Measurements from ENCODE around the gene UBE2M.
"Not testable (repeated sequence)": the region's sequence is repeated elsewhere in the genome, so short reads cannot be mapped to it uniquely, and the experiment has no call there.

Gene UBE2M

DNA sequence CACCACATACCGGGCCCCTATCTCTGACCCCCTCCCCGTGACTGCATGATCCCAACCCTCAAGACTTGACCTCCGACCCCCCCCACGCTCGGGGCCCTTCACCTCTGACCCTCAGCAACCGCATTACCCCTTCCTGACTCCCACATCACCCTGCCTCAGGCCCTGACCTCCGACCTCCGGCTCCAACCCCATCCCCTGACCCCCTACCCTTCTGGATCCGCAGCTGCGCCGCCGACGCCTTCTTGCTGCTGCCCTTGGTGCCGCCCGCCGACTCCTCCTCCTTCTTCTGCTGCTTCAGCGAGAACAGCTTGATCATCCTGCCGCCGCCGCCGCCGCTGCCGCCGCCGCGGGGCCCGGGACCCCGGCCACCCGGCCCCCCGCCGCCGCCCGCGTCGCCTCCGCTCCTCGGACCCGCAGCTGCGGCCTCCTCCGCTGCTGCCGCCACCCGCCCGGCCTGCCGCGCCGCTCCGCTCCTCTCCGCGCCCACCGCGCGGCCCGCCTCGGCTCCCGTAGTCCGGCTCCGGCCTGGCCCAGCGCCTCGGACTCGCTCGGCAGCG, at the start of gene UBE2M:
TSS of gene UBE2M (minus strand) at position 546 of the 557 bp plus-strand sequence. CDS start at position 316, 230 bp downstream.
- peak; percentile 63 for DNase-seq

DNA sequence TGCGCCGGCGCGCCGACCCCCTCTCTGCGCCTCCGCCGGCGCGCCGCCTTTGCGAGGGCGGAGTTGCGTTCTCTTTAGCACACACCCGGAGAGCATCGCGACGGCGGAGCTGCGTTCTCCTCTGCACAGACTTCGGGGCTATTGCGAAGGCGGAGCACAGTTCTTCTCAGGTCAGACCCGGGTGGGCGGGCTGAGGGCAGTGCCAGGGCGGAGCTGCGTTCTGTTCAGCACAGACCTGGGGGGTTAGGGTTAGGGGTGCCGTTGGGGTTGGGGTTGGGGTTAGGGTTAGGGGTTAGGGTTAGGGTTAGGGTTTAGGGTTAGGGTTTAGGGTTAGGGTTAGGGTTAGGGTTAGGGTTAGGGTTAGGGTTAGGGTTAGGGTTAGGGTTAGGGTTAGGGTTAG, 48.8 kb upstream of the UBE2M start:
- not testable (repeated sequence) for DNase-seq

DNA sequence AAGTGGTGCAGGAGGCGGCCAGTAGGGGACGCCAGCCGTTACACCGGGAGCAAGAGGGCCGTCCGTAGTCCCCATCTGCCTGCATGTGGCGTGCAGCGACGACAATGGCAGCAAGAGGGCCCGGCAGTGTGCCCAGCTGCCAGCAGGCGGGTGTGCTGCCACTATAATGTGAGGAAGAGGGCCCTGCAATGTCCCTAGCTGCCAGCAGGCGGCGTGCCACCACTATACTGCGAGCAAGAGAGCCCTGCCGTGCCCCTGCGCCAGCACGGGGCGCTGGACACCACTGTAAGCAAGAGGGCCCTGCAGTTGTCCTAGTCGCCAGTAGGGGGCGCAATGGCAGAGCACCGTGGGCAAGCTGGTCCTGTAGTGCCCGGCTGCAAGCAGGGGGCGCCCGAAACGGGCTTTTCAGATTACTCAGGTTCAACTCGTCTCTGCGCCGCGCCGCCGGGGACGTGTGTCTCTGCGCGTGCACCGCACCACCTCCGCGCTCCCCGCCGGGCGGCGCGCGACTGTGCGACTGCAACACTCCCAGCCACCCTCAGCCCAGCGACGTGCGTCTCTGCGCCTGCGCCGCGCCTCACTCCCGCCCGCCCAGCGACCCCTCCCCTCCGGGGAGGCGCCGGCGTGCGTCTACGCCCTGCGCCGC, 48.0 kb upstream of the UBE2M start:
- DNase-seq: not testable (repeated sequence)

DNA sequence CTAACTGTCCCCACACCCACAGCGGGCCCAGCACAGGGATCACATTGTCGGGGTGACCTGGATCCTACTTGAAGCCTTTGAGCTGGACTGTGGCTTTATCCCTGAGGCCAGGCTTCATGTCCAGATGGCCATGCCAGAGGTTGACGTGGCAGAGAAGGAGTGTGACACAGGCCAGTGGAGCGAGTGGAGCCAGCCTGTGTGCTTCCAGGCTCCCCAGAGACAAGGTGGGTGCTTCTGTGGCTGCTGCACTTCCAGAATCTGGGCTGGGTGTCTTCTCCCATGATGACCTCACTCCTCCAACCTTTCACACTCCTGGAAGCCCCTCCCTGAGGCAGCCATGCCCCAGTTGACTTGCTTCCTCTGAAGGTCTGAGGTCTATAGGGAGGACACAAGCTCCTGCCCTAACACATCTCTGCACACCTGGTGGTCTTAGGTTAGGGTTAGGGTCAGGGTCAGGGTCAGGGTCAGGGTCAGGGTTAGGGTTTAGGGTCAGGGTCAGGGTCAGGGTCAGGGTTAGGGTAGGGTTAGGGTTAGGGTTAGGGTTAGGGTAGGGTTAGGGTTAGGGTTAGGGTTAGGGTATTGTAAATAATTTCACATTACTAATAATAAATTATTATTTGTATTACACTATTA, 27.8 kb upstream of the UBE2M start:
- no peak for DNase-seq

DNA sequence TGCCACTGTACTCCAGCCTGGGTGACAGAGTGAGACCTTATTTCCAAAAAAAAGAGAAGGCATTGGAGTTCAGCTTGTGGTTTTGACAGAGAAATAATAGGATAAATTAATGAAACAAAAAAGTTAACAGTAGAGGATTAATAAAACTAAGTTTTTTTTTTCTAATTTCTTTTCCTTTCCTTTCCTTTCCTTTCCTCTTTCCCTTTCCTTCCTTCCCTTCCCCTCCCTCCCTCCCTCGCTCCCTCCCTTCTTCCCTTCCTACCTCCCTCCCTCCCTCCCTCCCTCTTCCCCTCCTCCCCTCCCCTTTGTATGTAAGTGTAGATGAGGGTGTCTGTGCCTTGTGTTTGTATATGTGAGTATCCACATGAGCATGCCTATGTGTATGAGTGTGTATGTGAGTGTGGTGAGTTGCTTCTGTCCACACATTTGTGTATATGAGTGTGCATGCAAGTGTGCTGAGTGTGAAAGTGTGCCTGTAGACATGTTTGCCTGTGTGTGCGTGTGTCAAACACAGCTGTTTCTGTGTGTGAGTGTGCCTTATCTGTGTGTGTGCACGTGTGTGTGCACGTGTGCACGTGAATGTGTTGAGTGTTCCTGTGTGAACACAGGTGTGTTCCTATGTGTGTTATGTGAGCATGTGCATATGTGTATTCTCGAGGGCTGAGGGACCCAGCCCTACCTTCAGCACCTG, 27.2 kb upstream of the UBE2M start:
- DNase-seq: no peak

DNA sequence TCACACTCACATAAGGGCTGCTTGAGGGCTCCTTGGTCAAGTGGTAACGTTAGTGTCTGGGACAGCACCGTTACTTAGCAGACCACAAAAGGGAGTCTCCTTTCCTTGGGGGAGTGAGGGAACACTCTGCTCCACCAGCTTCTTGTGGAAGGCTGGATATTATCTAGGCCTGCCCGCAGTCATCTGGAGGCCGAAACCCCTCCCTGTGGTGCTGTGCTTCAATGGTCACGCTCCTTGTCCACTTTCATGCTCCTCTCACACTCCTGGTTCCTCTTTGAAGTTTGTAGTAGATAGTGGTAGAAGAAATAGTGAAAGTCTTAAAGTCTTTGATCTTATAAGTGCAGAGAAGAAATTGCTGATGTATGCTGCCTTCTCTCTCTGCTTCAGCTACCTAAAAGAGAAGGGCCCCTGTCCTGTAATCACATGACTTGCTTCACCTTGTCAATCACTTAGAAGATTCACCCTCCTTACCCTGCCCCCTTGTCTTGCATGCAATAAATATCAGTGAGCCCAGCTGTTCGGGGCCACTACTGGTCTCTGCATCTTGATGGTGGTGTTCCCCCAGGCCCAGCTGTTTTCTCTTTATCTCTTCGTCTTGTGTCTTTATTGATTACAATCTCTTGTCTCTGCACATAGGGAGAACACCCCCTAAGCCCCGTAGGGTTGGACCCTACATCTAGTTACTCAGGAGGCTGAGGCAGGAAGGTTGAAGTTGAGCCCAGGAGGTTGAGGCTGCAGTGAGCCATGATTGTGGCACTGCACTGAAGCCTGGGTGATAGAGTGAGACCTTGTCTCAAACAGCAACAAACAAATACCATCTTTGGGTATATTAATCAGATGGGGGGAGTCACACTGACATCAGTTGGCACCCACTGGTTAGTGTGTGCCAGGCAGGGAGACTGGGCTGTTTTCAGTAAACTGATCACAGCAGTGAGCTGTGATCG, 26.4 kb upstream of the UBE2M start:
- DNase-seq: no peak

DNA sequence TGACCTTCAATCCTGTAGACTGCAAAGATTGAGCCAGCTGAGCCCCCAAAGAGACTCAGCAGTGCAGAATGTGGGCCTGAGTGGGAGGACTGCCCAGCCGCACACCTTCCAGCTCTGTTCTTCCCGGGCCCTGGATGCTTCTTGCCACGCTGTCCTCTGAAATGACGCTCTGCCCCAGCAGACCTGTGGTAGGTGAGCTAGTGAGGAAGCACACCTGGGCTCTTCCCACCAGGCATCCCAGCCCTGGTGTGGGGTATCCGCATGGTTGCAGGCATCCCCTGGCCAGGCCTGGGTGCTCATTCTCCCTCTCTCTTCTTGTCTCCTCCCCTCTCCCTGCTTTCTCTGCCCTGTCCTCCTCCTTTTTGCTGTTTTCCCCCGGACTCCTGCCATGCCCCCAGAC, 24.6 kb upstream of the UBE2M start:
- no peak for DNase-seq

DNA sequence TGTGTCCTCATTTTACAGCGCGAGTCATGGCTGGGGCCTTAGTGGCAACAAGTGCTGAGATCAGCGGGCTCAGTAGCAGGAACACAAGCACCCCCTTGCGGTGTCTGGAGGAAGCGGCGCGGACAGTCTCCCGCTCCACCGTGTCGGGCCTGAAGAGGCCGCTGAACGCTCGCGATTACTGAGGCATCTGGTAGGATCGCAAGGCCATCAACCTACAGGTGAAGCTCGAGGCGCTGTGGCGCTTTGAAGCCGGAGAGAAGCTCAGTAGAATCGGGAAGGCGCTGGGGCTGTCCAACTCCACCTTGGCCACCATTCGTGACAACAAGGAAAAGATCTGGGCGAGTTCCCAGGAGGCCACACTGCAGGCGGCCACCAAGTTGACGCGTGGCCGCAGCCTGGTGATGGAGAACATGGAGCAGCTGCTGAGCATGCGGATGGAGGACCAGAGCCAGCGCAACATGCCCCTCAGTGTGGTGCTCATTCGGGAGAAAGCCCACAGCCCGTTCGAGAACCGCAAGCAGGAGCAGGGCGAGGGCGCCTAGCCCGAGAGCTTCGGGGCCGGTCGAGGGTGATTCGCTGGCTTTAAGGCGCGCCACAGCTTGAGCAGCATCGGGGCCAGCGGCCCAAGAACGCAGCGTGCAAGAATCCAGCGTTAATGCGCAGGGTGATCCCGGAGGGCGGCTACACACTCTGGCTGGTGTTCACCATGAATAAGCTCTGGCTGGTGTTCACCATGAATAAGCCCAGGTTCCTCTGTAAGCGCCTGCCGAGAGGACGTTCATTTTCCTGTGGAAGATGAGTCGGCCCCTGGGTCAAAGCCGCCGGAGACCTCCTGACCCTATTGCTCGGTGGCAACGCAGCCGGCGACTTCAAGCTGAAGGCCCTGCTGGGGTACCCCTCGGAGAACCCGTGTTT, 23.1 kb upstream of the UBE2M start:
- peak; percentile 92 for DNase-seq

DNA sequence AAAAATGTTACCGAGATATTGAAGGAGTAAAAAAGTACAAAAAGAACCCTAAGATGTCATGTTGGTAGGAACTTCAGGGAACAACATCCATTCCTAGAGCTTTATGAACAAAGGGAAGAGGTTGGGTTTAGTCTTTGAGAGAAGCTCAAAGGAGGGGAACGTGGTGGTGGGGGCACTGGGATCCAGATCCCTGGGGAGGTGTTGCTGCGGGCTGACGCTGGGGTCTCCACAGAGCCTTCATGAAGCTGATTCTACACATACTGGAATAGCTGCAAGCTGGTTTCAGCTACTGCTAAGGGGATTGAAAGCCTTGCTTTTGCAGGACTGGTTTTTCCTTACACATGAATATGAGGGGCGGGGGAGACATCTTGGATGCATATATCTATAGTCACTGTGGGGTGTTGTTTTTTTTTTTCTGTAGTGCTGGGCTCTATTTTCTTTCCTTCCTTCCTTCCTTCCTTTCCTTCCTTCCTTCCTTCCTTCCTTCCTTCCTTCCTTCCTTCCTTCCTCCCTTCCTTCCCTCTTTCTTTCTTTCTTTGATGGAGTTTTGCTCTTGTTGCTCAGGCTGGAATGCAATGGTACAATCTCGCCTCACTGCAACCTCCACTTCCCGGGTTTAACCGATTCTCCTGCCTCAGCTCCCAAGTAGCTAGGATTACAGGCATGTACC, 21.2 kb upstream of the UBE2M start:
- no peak for DNase-seq

DNA sequence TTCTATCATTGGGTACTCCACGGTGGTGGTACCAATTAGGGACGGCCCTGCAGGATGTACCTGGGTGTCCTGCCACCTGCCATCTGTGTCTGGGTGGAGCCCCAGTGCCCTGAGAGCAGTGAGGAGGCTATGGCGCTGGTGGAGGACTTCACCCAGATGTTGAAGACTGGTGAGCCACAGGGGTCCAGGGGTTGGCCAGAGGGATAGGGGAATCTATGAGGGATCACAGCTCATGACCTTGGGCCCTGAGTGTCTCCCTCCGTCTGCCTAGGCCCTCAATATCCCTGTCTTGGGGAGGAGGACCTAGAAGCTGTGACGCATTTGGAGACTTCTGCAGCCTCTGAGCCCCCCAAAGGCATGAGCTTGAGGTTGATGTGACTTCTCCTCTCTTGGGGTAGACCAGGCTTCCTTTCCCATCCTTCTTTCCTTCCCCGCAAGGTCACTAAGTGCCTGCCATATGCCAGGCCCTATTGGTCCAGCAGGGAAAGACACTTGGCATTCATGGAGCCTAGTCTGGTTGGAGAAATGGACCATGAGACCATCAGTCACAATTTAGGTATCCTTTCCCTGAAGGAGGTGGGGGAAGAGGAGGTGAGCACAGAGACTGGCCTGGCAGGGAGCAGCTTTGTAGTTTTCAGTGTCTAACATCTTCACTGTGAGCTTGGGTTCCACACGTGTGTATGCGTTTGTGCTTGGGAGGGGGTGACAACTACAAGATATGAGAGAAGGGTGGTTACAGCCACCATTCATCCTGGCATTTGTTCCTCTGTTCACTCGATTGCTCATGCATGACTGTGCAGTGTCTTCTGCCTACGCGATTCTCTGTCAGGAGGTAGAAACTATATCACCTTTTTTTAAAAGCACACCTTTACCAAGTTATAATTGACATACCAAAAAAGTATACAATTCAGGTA, 19.9 kb upstream of the UBE2M start:
- DNase-seq: no peak

DNA sequence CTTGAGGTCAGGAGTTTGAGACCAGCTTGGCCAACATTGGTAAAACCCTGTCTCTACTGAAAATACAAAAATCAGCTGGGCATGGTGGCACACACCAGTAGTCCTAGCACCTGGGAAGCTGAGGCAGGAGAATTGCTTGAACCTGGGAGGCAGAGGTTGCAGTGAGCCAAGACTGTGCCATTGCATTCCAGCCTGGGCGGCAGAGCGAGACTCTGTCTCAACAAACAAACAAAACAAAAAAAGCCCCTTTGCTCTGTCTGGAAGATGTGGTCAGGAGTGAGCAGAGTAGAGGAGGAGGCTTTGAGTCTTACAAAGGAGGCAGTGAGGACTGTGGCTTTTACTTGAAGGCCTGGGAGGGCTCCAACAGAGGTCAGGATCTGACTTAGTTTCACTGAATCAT, 19.2 kb upstream of the UBE2M start:
- DNase-seq: not testable (repeated sequence)

DNA sequence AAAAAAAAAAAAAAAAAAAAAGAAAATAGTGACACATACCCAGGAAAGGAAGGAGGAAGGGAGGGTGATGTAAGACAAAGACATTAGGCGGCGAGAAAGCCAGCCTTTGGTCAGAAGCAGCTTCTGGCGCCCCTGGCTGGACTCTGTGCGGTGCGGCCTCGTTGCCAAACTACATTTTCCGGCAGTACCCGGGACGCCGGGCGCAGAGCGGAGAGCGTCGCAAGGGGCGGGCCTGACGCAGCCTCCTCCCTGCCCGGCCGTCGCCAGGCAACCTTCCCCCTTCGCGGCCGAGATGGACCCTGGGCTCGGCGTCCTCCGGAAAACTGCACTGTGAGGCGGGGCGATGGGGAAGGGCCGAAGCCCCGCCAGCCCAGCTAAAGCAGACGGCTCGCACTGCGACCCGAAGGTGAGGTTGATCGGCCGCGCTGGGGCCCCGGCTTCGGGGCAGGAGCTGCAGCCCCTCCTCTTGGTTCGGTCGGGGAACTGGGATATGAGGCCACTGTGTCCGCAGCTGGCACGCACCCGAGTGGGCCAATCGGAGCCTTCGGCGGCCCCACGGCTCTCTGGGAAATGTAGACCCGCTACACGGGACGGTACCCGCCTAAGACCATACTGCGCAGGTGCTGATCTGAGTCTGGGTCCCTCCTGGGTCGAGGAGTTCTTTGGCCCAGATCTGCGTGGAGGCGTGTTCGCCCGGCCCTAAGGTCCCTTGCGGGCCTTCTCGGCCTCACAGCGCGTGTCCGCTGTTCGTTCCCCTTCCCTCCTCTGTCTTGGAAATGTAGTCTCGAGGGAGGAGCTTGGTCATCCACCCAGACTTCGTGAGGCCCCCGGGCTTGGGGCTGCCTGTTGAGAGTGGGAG, 17.0 kb upstream of the UBE2M start:
- DNase-seq: peak; percentile 79

DNA sequence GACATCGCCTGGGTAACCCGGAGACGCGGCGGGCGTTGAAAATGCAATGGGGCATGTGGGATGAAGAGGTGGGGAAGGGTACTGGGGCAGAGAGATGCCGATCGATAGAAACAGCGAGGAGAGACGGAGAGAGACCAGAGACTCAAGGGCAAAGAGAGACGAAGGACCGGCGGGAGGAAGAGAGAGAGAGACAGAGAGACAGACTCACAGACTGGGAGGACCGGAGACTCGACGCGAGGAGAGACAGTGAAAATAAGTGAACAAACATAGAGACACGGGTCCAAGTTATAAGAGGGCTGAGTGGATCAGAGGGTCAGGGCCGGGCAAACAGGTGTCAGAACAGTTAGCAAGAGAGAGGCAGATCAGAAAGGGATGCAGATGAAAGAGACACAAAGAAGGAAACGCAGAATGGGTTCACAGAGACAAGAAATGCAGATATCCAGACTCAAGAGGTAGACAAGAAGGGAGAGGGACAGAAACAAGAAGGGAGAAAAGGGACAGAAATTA, 15.3 kb upstream of the UBE2M start:
- no peak for DNase-seq

DNA sequence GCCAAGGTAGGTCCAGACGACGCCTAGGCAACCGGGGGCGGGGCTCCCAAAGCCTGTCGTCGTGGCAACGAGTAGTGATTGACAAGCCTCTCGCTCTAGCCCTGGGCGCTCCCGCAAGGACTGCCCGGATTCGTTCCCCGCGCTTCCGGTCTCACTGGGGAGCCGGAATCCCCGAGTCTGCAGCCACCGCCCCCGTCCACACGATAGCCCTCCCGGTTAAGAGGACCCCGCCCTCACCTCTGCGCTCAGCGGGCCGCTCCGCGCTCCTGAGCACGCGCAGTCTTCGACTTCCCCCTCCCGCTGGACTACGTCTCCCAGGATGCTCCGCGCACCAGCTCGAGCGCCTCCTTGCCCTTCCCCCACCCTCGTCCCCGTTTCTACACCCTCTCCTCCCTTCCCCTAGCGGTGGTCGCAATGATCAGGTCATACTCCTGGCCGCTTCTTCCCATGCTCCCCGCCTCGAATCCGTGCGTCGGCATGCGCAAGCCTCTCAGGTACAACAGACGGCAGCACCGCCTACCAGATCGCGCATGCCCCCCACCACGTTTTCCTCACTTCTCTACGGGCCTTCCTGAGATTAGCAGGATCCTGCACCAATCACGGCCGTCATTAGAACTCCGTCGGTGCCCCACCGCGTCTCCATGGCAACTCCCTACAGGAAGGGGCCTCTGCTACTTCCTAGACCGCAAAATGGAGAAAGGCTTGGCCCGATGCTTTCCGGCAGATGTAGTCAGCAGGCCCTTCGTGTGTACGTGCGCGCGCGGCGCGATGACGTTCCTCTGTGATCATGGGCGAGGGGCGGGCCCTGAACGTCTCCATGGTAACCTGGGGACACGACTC, 14.6 kb upstream of the UBE2M start, which contains the start of gene MZF1:
TSS of gene MZF1 (minus strand) at position 518 of the 840 bp plus-strand sequence. CDS start 1,946 bp downstream, outside the sequence.
- peak; percentile 100 for DNase-seq

DNA sequence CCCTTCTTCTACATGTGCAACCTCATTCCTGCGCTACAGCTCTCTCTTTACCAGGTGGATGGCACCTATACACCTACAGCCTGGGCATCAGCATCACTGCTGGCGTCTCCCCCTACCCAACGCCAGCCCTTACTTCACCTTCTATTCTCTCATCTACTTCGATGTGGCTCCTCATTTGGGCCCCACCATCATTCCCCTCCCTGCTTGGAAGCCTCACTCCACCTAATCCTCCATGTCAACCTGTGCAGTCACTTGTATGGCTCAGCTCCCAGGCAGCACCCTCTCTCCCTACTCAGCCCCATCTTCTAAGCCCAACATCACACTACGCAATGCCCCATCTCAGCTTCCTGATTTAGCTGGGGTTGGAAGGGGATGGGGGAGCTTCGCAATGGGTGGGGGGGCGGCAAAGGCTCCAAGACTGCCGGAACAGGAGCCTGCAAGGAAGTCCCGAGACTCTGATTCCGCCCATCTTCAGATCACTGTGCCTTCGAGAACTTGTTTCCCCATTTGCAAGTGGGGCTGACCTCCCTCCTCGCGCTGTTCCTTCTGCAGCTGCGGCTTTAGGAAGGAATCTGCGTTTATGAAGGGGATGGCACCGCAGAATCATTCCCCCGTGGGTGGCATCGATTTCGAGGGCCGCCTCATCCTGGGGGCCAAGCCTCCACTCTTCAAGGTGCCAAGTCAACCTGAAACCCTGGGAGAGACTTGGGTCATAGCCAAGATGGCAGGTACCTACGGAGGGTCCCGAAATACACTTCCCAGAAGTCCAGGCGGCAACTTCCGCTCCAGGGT, 13.8 kb upstream of the UBE2M start:
- no peak for DNase-seq

DNA sequence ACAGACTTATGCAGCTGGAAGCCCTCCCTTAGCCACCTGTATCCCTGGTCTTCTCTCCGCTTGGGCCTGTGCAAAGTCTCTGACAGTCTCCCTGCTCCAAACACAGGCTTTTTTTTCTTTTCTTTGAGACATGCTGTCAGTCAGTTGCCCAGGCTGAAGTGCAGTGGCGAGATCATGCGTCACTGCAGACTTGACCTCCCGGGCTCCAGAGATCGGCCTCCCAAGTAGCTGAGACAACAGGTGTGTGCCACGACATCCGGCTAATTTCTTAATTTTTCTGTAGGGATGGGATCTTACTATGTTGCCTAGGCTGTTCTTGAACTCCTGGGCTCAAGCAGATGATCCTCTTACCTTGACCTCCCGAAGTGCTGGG, 13.2 kb upstream of the UBE2M start:
- DNase-seq: no peak

All from CD4-positive, alpha-beta T cell treated with Interleukin-17A for 4 hours (primary cell).